IMR-90 (cell line): Measurements from ENCODE around the gene C3orf18. TPM values are rescaled to one million over a fixed set of nuclear protein-coding genes. Genes with fewer than 3 reads are reported as not detected.

Experiments
- ATAC-seq: fragments of 200-7000 bp; cut with Tn5 transposase; 2 replicates; pipeline ENCODE4 v1.9.1; 2020; ENCODE audit warnings: low read depth, mild to moderate bottlenecking, moderate library complexity
- BruUV-seq: library from RNA; stranded (reverse); fragments of 400-500 nt; replicated peaks from 2 replicates; lab custom pipeline; 2021; lab: Mats Ljungman, UMichigan
- CTCF ChIA-PET: fragments of 300-600 bp; formaldehyde crosslinking; extraction: SDS; loops from one replicate; lab custom pipeline; 2021; ENCODE audit warnings: antibody characterized with exemption; lab: Yijun Ruan, JAX
- POLR2A ChIA-PET: fragments of 300-600 bp; sonication (Branson Sonifier 250); formaldehyde crosslinking; loops from one replicate; lab custom pipeline; 2022; ENCODE audit warnings: antibody characterized with exemption; ENCODE audit not compliant: unreplicated experiment; lab: Charles Lee
- DNase-seq: peaks from one replicate; pipeline ENCODE4 v3.0.0; 2013
- H2AFZ ChIP-seq: replicated peaks from 2 replicates; pipeline ENCODE3; 2013; ENCODE audit warnings: low read length, mild to moderate bottlenecking; ENCODE audit not compliant: poor library complexity
- H2AK5ac ChIP-seq: 2 replicates; pipeline ENCODE4 v1.6.1; 2013; ENCODE audit warnings: low read depth, low read length, inconsistent platforms
- H2AK9ac ChIP-seq: replicated peaks from 2 replicates; pipeline ENCODE3; 2013; ENCODE audit warnings: mild to moderate bottlenecking, low read depth, low read length, moderate library complexity; ENCODE audit not compliant: poor library complexity
- H2BK120ac ChIP-seq: 2 replicates; pipeline ENCODE4 v1.6.1; 2013; ENCODE audit warnings: low read depth, low read length, inconsistent platforms
- H2BK15ac ChIP-seq: 3 replicates; pipeline ENCODE4 v1.6.1; 2013; ENCODE audit warnings: low read depth, low read length, inconsistent platforms
- H2BK20ac ChIP-seq: 2 replicates; pipeline ENCODE4 v1.6.1; 2013; ENCODE audit warnings: low read depth, mild to moderate bottlenecking, inconsistent platforms, low read length, moderate library complexity
- H2BK5ac ChIP-seq: 2 replicates; pipeline ENCODE4 v1.6.1; 2013; ENCODE audit warnings: mild to moderate bottlenecking, low read depth, low read length, inconsistent platforms; ENCODE audit not compliant: poor library complexity, severe bottlenecking
- H3K14ac ChIP-seq: replicated peaks from 2 replicates; pipeline ENCODE4 v1.6.1; 2013; ENCODE audit warnings: low read depth, low read length, inconsistent platforms
- H3K18ac ChIP-seq: 2 replicates; pipeline ENCODE4 v1.6.1; 2013; ENCODE audit warnings: low read depth, low read length, control low read depth
- H3K23ac ChIP-seq: 2 replicates; pipeline ENCODE4 v1.6.1; 2013; ENCODE audit warnings: low read depth, low read length, inconsistent platforms
- H3K27ac ChIP-seq: 2 replicates; pipeline ENCODE4 v1.5.1; 2013; ENCODE audit warnings: mild to moderate bottlenecking, control low read depth, low read length; ENCODE audit not compliant: insufficient read depth
- H3K27me3 ChIP-seq: 2 replicates; pipeline ENCODE4 v1.6.1; 2013; ENCODE audit warnings: low read length; ENCODE audit not compliant: control insufficient read depth, insufficient read depth
- H3K36me3 ChIP-seq: 2 replicates; pipeline ENCODE4 v1.6.1; 2013; ENCODE audit warnings: low read length, mixed read lengths; ENCODE audit not compliant: control insufficient read depth, insufficient read depth
- H3K4ac ChIP-seq: 2 replicates; pipeline ENCODE4 v1.6.1; 2013; ENCODE audit warnings: low read depth, low read length, inconsistent platforms
- H3K4me1 ChIP-seq: 2 replicates; pipeline ENCODE4 v1.6.1; 2013; ENCODE audit warnings: low read length, mixed read lengths; ENCODE audit not compliant: control insufficient read depth, insufficient read depth
- H3K4me2 ChIP-seq: 2 replicates; pipeline ENCODE4 v1.6.1; 2013; ENCODE audit warnings: low read depth, mild to moderate bottlenecking, control low read depth, low read length, moderate library complexity
- H3K4me3 ChIP-seq: 2 replicates; pipeline ENCODE4 v1.5.1; 2013; ENCODE audit warnings: low read depth, mild to moderate bottlenecking, control low read depth, low read length, moderate library complexity; ENCODE audit not compliant: insufficient read depth
- H3K56ac ChIP-seq: 2 replicates; pipeline ENCODE4 v1.6.1; 2013; ENCODE audit warnings: low read length, inconsistent platforms; ENCODE audit not compliant: insufficient read depth; ENCODE audit errors: extremely low read depth
- H3K79me1 ChIP-seq, 2 experiments: 2 replicates each; pipeline ENCODE4 v1.6.1; 2013; ENCODE audit warnings: low read length in 2 of 2, inconsistent platforms in 1 of 2, low read depth in 1 of 2
- H3K9ac ChIP-seq: 2 replicates; pipeline ENCODE4 v1.6.1; 2013; ENCODE audit warnings: low read depth, low read length, control low read depth
- H3K9me1 ChIP-seq: 2 replicates; pipeline ENCODE4 v1.6.1; 2013; ENCODE audit warnings: low read length, inconsistent platforms; ENCODE audit not compliant: insufficient read depth
- H3K9me3 ChIP-seq: 2 replicates; pipeline ENCODE4 v1.6.1; 2013; ENCODE audit warnings: low read length; ENCODE audit not compliant: control insufficient read depth, insufficient read depth
- H4K20me1 ChIP-seq: 2 replicates; pipeline ENCODE4 v1.6.1; 2013; ENCODE audit warnings: low read length, inconsistent platforms; ENCODE audit not compliant: insufficient read depth
- H4K5ac ChIP-seq: 2 replicates; pipeline ENCODE4 v1.6.1; 2013; ENCODE audit warnings: mild to moderate bottlenecking, low read depth, low read length, control low read depth
- H4K8ac ChIP-seq, 2 experiments: 2 replicates each; pipeline ENCODE4 v1.6.1; 2013; ENCODE audit warnings: low read depth in 2 of 2, low read length in 2 of 2, control low read depth in 1 of 2, inconsistent platforms in 1 of 2
- H4K91ac ChIP-seq: 2 replicates; pipeline ENCODE4 v1.6.1; 2013; ENCODE audit warnings: low read depth, low read length, inconsistent platforms; ENCODE audit not compliant: insufficient read depth
- BHLHE40 ChIP-seq: fragments of 150-350 bp; IDR thresholded peaks from 2 replicates; pipeline ENCODE4 v1.6.1; 2016; ENCODE audit warnings: mild to moderate bottlenecking, low read depth, low read length
- CEBPB ChIP-seq: IDR thresholded peaks from 2 replicates; pipeline ENCODE4 v1.6.1; 2012; ENCODE audit warnings: low read depth, low read length, improper control_type of control experiment
- CHD1 ChIP-seq: IDR thresholded peaks from 2 replicates; pipeline ENCODE4 v1.6.1; 2012; ENCODE audit warnings: low read depth, low read length, improper control_type of control experiment
- CTCF ChIP-seq: conservative IDR thresholded peaks from 2 replicates; pipeline ENCODE4 v1.5.1; 2012; ENCODE audit warnings: mild to moderate bottlenecking, low read depth, low read length, improper control_type of control experiment
- ELK1 ChIP-seq: fragments of 150-350 bp; IDR thresholded peaks from 2 replicates; pipeline ENCODE4 v1.6.1; 2016; ENCODE audit warnings: low read depth, mild to moderate bottlenecking, low read length, moderate library complexity, borderline replicate concordance
- FOS ChIP-seq: fragments of 150-350 bp; IDR thresholded peaks from 2 replicates; pipeline ENCODE4 v1.6.1; 2016; ENCODE audit warnings: low read depth, low read length
- MAFK ChIP-seq: IDR thresholded peaks from 2 replicates; pipeline ENCODE4 v1.6.1; 2012; ENCODE audit warnings: low read depth, low read length, improper control_type of control experiment
- MAZ ChIP-seq: IDR thresholded peaks from 2 replicates; pipeline ENCODE4 v1.6.1; 2012; ENCODE audit warnings: low read depth, mild to moderate bottlenecking, low read length, improper control_type of control experiment, moderate library complexity, borderline replicate concordance
- MXI1 ChIP-seq: IDR thresholded peaks from 2 replicates; pipeline ENCODE4 v1.6.1; 2012; ENCODE audit warnings: low read depth, mild to moderate bottlenecking, low read length, moderate library complexity, borderline replicate concordance
- NFE2L2 ChIP-seq: fragments of 150-350 bp; IDR thresholded peaks from 2 replicates; pipeline ENCODE4 v1.6.1; 2016; ENCODE audit warnings: low read depth, mild to moderate bottlenecking, low read length
- POLR2A ChIP-seq: IDR thresholded peaks from 2 replicates; pipeline ENCODE4 v1.6.1; 2012; ENCODE audit warnings: mild to moderate bottlenecking, low read depth, low read length
- RAD21 ChIP-seq: IDR thresholded peaks from 2 replicates; pipeline ENCODE4 v1.6.1; 2012; ENCODE audit warnings: low read length, improper control_type of control experiment
- RCOR1 ChIP-seq: IDR thresholded peaks from 2 replicates; pipeline ENCODE4 v1.6.1; 2012; ENCODE audit warnings: mild to moderate bottlenecking, low read length, improper control_type of control experiment; ENCODE audit not compliant: insufficient replicate concordance
- RFX5 ChIP-seq: IDR thresholded peaks from 2 replicates; pipeline ENCODE4 v1.8.0; 2012; ENCODE audit warnings: low read depth, mild to moderate bottlenecking, low read length, moderate library complexity
- SMC3 ChIP-seq: fragments of 150-350 bp; IDR thresholded peaks from 2 replicates; pipeline ENCODE4 v1.6.1; 2016; ENCODE audit warnings: low read depth, mild to moderate bottlenecking, antibody characterized with exemption, low read length, moderate library complexity
- USF2 ChIP-seq: fragments of 150-350 bp; IDR thresholded peaks from 2 replicates; pipeline ENCODE4 v1.6.1; 2017; ENCODE audit warnings: mild to moderate bottlenecking, antibody characterized with exemption, low read length, low read depth
- WGBS, 2 experiments: methylation state at CpG; one replicate each; pipeline versions ENCODE4 v1.1.5 to v1.1.7; 2013; ENCODE audit warnings: missing lambda C conversion rate in 2 of 2; ENCODE audit not compliant: insufficient read length in 1 of 2; ENCODE audit errors: extremely low coverage in 2 of 2; 5-methylcytosine and 5-hydroxymethylcytosine counted together
- dilution Hi-C: fragments of 300-500 bp; cut with HindIII; formaldehyde crosslinking; loops from one replicate; pipeline ENCODE4 v1.14.3; 2018; ENCODE audit warnings: low sequenced_read_pairs; ENCODE audit not compliant: unreplicated experiment
- in situ Hi-C: fragments of 300-500 bp; cut with MboI; formaldehyde crosslinking; loops from 3 replicates; pipeline ENCODE4 v1.14.3; 2019; ENCODE audit warnings: low sequenced_read_pairs, inconsistent platforms, mixed read lengths
- intact Hi-C: fragments of 100-400 bp; cut with micrococcal nuclease; formaldehyde crosslinking; loops from 2 replicates; pipeline ENCODE4 v1.10.0; 2022
- polyA plus RNA-seq, 3 experiments: library from polyadenylated mRNA; depleted of rRNA; stranded (reverse); fragments of >200 nt; gene quantifications; 2 replicates each; pipeline ENCODE4 v1.2.3, GENCODE V29; 2012; ENCODE audit warnings: low replicate concordance in 1 of 3
- total RNA-seq: library from RNA; depleted of rRNA; stranded (reverse); fragments of >200 nt; gene quantifications from 2 replicates; pipeline ENCODE4 v1.2.3, GENCODE V29; 2012

The C3orf18 gene
- total and polyA plus RNA-seq, 2 of the 4 experiments (the other 2 are of a cell fraction) = 6.8 to 10.6 TPM

- in situ Hi-C loops = no loop called here
- no peak overlapping the region for H2AK5ac ChIP-seq
- no peak overlapping the region for H3K23ac ChIP-seq
- no peaks in the 10 kb centered on the region for H3K9me1 ChIP-seq
- H3K27ac ChIP-seq = no peak overlapping the region
- DNase-seq (no peak), ATAC-seq (no peak)
- no peak overlapping the region for H3K9ac ChIP-seq
- no peak overlapping the region for H3K4ac ChIP-seq
- no peak overlapping the region for H2AK9ac ChIP-seq
- no peaks in the 10 kb centered on the region for H3K79me1 ChIP-seq
- TF ChIP-seq SMC3 = no peak
- no peak for TF ChIP-seq MAZ
- no peak for TF ChIP-seq MAFK
- no peak for TF ChIP-seq POLR2A
- TF ChIP-seq CTCF = no peak
- no peak for TF ChIP-seq CHD1
- TF ChIP-seq RFX5 = no peak
- TF ChIP-seq BHLHE40 = no peak
- no peak for TF ChIP-seq FOS
- TF ChIP-seq RAD21 = no peak
- no peak for TF ChIP-seq CEBPB
- TF ChIP-seq USF2 = no peak
- TF ChIP-seq ELK1 = no peak
- no peak for TF ChIP-seq MXI1
- no peak for TF ChIP-seq NFE2L2
- TF ChIP-seq RCOR1 = no peak
- no peak overlapping the region for H4K5ac ChIP-seq
- H2BK15ac ChIP-seq = no peak overlapping the region
- peaks cover 59% of the 10 kb centered on the region for H3K27me3 ChIP-seq
- H2AFZ ChIP-seq = no peak overlapping the region
- no peak overlapping the region for H2BK5ac ChIP-seq
- H4K8ac ChIP-seq = no peak overlapping the region
- no peak overlapping the region for H2BK20ac ChIP-seq
- H4K91ac ChIP-seq = no peak overlapping the region
- no peaks in the 10 kb centered on the region for H4K20me1 ChIP-seq
- no CpG with 5 or more reads among the region's 5 CpGs for WGBS, 2 experiments
- H3K4me1 ChIP-seq = no peaks in the 10 kb centered on the region
- H2BK120ac ChIP-seq = no peak overlapping the region
- no peak overlapping the region for H3K18ac ChIP-seq
- H3K56ac ChIP-seq = no peak overlapping the region
- H3K36me3 ChIP-seq = no peaks in the 10 kb centered on the region
- dilution Hi-C loops = no loop called here
- no peak overlapping the region for H3K14ac ChIP-seq
- H3K4me3 ChIP-seq = no peak overlapping the region
- H3K9me3 ChIP-seq = no peaks in the 10 kb centered on the region
- ChIA-PET POLR2A (no interaction called here), CTCF (no interaction called here)
- H3K4me2 ChIP-seq = no peak overlapping the region
- intact Hi-C loops = no loop called here
- no TSS peak for BruUV-seq
These were observed 46.0 kb downstream of the C3orf18 start for GRCh38 chr3:50521572-50521971.
